HL-60 (cell line): ENCODE data around the gene PTBP3.

Experiments
- DNase-seq, 2 experiments: peaks; one replicate each; pipeline ENCODE4 v3.0.0-alpha.2; 2010 to 2020; ENCODE audit warnings: low read depth in 1 of 2, low spot score in 1 of 2
- H3K27ac ChIP-seq: fragments of 250-450 bp; sonication (Bioruptor Pico); replicated peaks from 2 replicates; pipeline ENCODE4 v1.5.1; 2020; ENCODE audit warnings: mild to moderate bottlenecking, moderate library complexity
- H3K27me3 ChIP-seq: fragments of 250-450 bp; sonication (Bioruptor Pico); 2 replicates; pipeline ENCODE4 v1.5.1; 2021; ENCODE audit warnings: mild to moderate bottlenecking, moderate library complexity; ENCODE audit not compliant: insufficient read depth, poor library complexity, severe bottlenecking
- H3K4me3 ChIP-seq: replicated peaks from 2 replicates; pipeline ENCODE4 v1.5.1; 2011; ENCODE audit warnings: mild to moderate bottlenecking, control low read depth, low read length; ENCODE audit not compliant: insufficient read depth
- GABPA ChIP-seq: IDR thresholded peaks from 2 replicates; pipeline ENCODE4 v1.6.1; 2012; ENCODE audit warnings: low read depth
- POLR2AphosphoS5 ChIP-seq: IDR thresholded peaks from 2 replicates; pipeline ENCODE4 v1.6.1; 2012; ENCODE audit warnings: low read depth
- SPI1 ChIP-seq: IDR thresholded peaks from 2 replicates; pipeline ENCODE4 v1.6.1; 2012; ENCODE audit warnings: low read depth, mild to moderate bottlenecking, borderline replicate concordance
- TF ChIP-seq, protein P1 (sequence below): IDR thresholded peaks from one replicate; pipeline ENCODE4 v1.5.1; 2011; ENCODE audit warnings: low read length, control low read depth, inconsistent platforms; ENCODE audit not compliant: insufficient read depth
- TF ChIP-seq, protein P2 (sequence below): IDR thresholded peaks from 2 replicates; pipeline ENCODE4 v1.6.1; 2012; ENCODE audit warnings: low read depth; ENCODE audit not compliant: insufficient replicate concordance

Gene PTBP3

DNA sequence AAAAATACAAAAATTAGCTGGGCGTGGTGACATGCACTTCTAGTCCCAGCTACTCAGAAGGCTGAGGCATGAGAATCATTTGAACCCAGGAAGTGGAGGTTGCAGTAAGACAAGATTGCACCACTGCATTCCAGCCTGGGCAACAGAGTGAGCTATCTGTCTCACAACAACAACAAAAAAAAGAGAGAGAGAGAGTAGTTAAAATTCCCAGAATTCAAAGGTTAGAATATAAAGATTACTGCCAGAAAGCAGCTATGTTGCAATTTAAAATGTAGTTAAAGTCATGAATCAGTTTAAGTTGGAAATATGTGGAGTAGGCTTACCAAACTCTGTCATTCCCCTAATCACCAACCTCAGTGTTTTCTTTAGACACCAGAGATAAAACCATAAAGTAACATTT is 99.7 kb downstream of the PTBP3 start:
- Histone ChIP-seq H3K27me3 (no peaks in the 10 kb centered on the region), H3K27ac (no peak overlapping the region; the same call in 1 of the 2 replicates), H3K4me3 (no peak overlapping the region)
- DNase-seq, result peak; percentile 13 to 42
- TF ChIP-seq, protein P1, sequence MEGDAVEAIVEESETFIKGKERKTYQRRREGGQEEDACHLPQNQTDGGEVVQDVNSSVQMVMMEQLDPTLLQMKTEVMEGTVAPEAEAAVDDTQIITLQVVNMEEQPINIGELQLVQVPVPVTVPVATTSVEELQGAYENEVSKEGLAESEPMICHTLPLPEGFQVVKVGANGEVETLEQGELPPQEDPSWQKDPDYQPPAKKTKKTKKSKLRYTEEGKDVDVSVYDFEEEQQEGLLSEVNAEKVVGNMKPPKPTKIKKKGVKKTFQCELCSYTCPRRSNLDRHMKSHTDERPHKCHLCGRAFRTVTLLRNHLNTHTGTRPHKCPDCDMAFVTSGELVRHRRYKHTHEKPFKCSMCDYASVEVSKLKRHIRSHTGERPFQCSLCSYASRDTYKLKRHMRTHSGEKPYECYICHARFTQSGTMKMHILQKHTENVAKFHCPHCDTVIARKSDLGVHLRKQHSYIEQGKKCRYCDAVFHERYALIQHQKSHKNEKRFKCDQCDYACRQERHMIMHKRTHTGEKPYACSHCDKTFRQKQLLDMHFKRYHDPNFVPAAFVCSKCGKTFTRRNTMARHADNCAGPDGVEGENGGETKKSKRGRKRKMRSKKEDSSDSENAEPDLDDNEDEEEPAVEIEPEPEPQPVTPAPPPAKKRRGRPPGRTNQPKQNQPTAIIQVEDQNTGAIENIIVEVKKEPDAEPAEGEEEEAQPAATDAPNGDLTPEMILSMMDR, result no peak
- TF ChIP-seq GABPA (no peak), POLR2AphosphoS5 (no peak), SPI1 (no peak)
- TF ChIP-seq, protein P2, sequence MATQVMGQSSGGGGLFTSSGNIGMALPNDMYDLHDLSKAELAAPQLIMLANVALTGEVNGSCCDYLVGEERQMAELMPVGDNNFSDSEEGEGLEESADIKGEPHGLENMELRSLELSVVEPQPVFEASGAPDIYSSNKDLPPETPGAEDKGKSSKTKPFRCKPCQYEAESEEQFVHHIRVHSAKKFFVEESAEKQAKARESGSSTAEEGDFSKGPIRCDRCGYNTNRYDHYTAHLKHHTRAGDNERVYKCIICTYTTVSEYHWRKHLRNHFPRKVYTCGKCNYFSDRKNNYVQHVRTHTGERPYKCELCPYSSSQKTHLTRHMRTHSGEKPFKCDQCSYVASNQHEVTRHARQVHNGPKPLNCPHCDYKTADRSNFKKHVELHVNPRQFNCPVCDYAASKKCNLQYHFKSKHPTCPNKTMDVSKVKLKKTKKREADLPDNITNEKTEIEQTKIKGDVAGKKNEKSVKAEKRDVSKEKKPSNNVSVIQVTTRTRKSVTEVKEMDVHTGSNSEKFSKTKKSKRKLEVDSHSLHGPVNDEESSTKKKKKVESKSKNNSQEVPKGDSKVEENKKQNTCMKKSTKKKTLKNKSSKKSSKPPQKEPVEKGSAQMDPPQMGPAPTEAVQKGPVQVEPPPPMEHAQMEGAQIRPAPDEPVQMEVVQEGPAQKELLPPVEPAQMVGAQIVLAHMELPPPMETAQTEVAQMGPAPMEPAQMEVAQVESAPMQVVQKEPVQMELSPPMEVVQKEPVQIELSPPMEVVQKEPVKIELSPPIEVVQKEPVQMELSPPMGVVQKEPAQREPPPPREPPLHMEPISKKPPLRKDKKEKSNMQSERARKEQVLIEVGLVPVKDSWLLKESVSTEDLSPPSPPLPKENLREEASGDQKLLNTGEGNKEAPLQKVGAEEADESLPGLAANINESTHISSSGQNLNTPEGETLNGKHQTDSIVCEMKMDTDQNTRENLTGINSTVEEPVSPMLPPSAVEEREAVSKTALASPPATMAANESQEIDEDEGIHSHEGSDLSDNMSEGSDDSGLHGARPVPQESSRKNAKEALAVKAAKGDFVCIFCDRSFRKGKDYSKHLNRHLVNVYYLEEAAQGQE, result no peak

DNA sequence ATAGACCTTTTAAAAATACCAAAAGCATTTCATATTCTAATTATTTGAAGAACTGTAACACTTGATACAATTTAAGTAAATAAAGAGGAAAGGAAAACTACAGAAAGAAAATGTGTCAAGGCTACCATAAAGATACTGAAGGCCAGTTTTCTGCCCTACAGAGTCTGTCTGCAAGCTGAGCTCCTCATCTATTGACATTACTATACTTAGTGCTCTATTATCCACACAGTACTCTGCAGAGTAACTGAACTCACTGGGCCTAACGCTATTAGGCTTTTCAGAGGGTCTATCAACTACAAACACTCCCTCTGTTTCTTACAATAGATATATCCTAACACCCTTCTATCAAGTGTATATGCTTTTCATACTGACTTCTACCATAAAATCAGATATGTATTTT is 101.2 kb downstream of the PTBP3 start:
- Histone ChIP-seq H3K27me3 (no peaks in the 10 kb centered on the region), H3K4me3 (no peak overlapping the region), H3K27ac (no peak overlapping the region)
- no peak for DNase-seq
- TF ChIP-seq POLR2AphosphoS5 (no peak), GABPA (no peak), SPI1 (no peak)
- TF ChIP-seq, protein P2, result no peak
- TF ChIP-seq, protein P1, result no peak

DNA sequence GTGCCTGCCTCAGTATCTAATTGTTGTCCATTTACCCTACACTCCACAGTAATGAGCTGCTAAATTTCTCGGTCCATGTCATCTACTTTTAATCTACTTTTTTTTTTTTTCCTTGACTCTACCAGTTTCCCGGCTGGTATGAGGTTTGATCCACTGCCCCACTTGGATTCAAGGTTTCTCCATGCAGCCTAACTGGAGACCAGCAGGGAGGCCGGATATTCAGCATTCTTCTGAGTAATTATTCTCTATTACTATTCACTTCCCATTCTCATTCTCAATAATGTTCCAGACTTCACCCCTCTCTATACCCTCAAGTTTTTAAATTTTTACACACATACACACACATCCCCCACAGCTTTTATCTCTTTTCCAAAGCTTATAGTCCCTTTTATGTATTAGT is 107.3 kb downstream of the PTBP3 start:
- DNase-seq, result no peak
- H3K27ac ChIP-seq, result no peak overlapping the region
- no peak overlapping the region for H3K4me3 ChIP-seq
- no peak for TF ChIP-seq GABPA
- TF ChIP-seq POLR2AphosphoS5, result no peak
- TF ChIP-seq SPI1, result no peak
- TF ChIP-seq, protein P1, result no peak
- TF ChIP-seq, protein P2, result no peak
- H3K27me3 ChIP-seq, result no peaks in the 10 kb centered on the region
